Adipocyte (in vitro differentiated cells): ENCODE measurements around the gene ETFA.

Source experiments
- DNase-seq: peaks from one replicate; pipeline ENCODE4 v3.0.0-alpha.2; 2015; ENCODE audit warnings: low read depth
- H3K27me3 ChIP-seq: replicated peaks from 2 replicates; pipeline ENCODE4 v1.7.0; 2013; ENCODE audit warnings: mild to moderate bottlenecking, low read length, moderate library complexity; ENCODE audit not compliant: control insufficient read depth, insufficient read depth
- H3K36me3 ChIP-seq: 2 replicates; pipeline ENCODE4 v1.7.0; 2013; ENCODE audit warnings: low read length, mild to moderate bottlenecking, moderate library complexity; ENCODE audit not compliant: control insufficient read depth, insufficient read depth, severe bottlenecking
- H3K4me1 ChIP-seq: 2 replicates; pipeline ENCODE4 v1.7.0; 2013; ENCODE audit warnings: mild to moderate bottlenecking, low read length, moderate library complexity; ENCODE audit not compliant: control insufficient read depth, insufficient read depth
- H3K4me3 ChIP-seq: 2 replicates; pipeline ENCODE4 v1.7.0; 2013; ENCODE audit warnings: mild to moderate bottlenecking, low read length, moderate library complexity
- H3K9ac ChIP-seq: 2 replicates; pipeline ENCODE4 v1.7.0; 2013; ENCODE audit warnings: mild to moderate bottlenecking, low read length, moderate library complexity
- H3K9me3 ChIP-seq: 2 replicates; pipeline ENCODE4 v1.7.0; 2013; ENCODE audit warnings: mild to moderate bottlenecking, low read length, moderate library complexity; ENCODE audit not compliant: control insufficient read depth

Gene ETFA

DNA sequence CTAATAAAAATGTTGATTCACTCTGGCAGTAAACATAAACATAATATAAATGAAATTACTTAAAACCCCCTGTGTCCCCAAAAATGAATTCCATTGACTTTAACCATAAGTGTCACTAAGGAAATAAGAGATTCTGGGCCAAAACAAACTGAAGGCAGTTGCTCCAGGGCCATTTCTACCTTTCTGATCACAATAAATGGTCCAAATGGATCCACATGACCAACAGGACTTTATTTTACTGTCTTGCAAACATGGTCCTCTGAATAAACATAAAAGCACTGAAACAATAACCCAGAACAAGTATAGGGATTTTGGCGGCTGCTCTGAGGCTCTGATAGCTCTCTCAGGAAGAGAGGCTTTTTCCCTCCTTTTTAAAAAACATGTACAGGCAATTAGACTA is 77.3 kb downstream of the ETFA start:
- Histone ChIP-seq H3K9me3 (no peaks in the 10 kb centered on the region), H3K4me1 (no peaks in the 10 kb centered on the region), H3K27me3 (no peaks in the 10 kb centered on the region), H3K4me3 (no peak overlapping the region), H3K36me3 (peaks cover 26% of the 10 kb centered on the region), H3K9ac (no peak overlapping the region)
- no peak for DNase-seq

DNA sequence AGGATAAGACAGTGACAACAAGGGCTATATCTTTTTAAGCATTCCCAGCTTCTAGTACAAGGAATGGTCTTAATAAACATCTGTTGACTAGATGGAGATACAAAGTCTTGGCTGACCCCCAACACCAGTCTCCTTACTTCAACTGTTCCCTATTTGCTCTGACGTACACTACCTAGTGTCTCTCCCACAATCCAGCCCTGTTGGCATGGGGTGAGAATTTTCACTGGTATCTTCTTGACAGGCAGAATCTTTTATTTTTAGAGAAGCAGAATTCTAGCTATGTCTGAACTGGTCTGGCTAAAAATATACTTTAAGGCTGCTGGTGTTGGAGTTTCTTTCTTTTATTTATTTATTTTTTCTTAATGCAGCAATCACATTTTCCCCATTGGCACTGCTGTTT is 82.0 kb downstream of the ETFA start:
- H3K4me1 ChIP-seq, result no peaks in the 10 kb centered on the region
- DNase-seq, result no peak
- no peak overlapping the region for H3K4me3 ChIP-seq

DNA sequence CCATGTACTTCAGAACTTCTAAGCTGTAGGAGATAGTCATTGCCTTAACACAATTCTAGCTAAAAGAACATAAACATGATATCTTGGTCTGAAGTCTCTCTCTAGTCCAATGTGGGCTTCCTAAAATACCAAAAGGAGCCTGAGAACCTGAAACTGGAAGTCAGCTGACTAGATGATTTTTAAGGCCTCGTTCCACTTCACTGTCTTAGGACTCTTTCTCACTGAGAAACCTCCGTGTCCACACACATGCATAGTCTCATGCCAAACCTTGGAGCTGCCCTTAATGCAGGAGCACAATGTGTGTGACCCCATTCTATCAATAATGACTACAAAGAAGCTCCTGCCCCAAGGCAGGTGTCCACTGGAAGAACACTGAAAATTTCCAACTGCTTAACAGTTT is 87.7 kb downstream of the ETFA start:
- H3K9ac ChIP-seq, result no peak overlapping the region
- no peaks in the 10 kb centered on the region for H3K9me3 ChIP-seq
- H3K27me3 ChIP-seq, result no peaks in the 10 kb centered on the region
- H3K4me1 ChIP-seq, result no peaks in the 10 kb centered on the region
- no peak for DNase-seq
- H3K36me3 ChIP-seq, result peaks cover 61% of the 10 kb centered on the region
- no peak overlapping the region for H3K4me3 ChIP-seq

More for the DNA sequence above, 82.0 kb downstream of the ETFA start:
- H3K9ac ChIP-seq, result no peak overlapping the region
- H3K36me3 ChIP-seq, result peaks cover 54% of the 10 kb centered on the region
- no peaks in the 10 kb centered on the region for H3K9me3 ChIP-seq
- no peaks in the 10 kb centered on the region for H3K27me3 ChIP-seq

DNA sequence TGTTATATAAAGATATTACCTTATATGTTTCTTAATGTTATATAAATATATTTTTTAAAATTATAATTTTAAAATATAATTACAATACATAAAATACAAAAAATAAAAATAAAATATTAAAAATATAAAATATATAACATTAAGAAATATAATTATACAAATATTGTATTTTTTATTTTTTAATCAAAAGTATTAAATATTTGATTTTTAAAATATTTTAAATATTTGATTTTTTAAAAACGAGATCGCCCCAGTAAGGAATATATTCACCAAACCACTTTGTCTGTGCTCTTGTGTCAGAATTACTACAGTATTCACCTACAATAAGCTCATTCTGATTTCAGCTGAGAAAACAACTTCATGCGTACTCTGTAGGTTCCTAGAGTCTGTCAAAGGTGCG is 89.1 kb downstream of the ETFA start:
- no peak overlapping the region for H3K9ac ChIP-seq
- no peaks in the 10 kb centered on the region for H3K9me3 ChIP-seq
- H3K4me1 ChIP-seq, result no peaks in the 10 kb centered on the region
- no peaks in the 10 kb centered on the region for H3K27me3 ChIP-seq
- H3K36me3 ChIP-seq, result peaks cover 58% of the 10 kb centered on the region
- no peak for DNase-seq
- H3K4me3 ChIP-seq, result no peak overlapping the region

DNA sequence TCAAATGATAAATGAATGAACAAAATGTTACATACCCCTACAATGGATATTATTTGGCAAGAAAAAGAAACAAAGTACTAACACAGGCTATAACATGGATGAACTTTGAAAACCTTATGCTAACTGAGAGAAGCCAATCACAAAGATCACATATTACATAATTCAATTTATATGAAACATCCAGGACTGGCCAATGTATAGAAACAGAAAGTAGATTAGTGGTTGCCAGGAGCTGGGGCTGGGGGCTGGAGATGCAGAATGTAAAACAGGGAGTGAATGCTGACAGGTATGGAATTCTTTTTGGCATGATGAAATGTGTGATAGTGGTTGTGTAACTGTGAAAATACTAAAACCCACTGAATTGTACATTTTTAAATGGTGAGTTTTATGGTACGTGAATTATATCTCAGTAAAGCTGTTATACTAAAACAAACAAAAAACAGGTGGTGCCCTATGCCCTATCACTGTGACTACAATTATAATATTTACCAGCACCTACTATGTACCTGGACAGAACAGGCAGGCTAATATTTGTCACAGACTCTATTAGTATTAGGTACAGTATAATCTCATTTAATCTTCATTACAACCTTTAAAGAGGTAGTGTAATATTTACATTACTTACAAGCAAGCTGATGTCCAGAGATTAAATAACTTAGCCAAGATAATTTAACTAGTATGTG is 90.0 kb downstream of the ETFA start:
- no peaks in the 10 kb centered on the region for H3K4me1 ChIP-seq
- no peaks in the 10 kb centered on the region for H3K9me3 ChIP-seq
- no peak for DNase-seq
- peaks cover 64% of the 10 kb centered on the region for H3K36me3 ChIP-seq
- H3K9ac ChIP-seq, result no peak overlapping the region
- no peak overlapping the region for H3K4me3 ChIP-seq
- no peaks in the 10 kb centered on the region for H3K27me3 ChIP-seq

DNA sequence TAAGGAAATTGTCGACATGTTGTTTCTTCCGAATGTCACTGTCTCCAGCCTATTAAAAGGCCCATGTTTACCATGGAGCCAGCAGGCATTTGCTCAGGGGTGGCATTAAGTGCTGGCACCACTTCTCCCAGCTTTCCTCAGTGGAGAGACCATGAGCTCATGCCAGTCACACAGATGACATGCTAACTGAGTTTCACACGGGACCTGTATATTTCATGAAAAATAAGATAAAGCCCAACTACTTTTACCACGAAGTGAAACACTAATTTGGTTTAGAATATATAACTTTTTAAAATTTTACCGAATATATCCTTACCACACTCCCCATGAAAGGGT is 93.4 kb downstream of the ETFA start:
- Histone ChIP-seq H3K4me1 (no peaks in the 10 kb centered on the region), H3K4me3 (no peak overlapping the region), H3K9ac (no peak overlapping the region), H3K36me3 (peaks cover 68% of the 10 kb centered on the region), H3K27me3 (no peaks in the 10 kb centered on the region), H3K9me3 (no peaks in the 10 kb centered on the region)
- DNase-seq, result no peak

DNA sequence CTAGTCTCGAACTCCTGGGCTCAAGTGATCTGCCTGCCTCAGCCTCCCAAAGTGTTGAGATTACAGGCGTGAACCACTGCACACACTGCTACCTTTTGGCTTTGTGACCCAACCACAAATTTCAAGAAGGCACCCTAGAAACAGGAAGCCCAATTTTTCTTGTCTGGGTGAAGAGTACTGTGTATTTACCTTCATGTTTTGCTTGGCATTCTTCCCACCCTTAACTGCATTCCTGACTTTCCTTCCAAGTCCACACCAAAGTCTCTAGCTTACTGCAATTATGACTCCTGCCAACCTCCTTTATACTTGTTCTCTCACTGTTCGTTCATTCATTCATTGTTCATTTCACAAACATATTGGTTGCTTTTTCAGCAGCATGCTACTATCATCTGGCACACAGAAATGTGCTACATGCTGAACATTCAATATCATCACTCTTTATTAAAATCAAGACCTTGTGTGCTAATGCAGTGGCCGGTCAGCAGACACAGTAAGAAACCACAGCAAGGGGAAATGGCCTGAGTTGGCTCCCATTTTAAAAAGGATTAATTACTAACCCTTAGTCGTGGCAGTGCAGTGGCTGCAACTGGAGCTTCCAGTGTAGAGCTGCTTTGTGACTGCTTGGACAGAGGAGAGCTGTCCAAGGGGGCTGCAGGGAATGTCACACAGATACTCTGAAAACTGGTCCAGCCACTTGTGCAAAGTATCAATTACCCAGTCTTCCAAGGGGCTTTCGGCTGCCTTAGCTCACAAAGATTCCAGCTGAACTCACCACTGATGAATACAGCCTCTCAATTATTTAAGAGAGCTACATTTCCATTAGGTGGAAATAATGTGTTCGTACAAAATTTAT is 94.0 kb downstream of the ETFA start:
- Histone ChIP-seq H3K4me3 (no peak overlapping the region), H3K9me3 (no peaks in the 10 kb centered on the region), H3K27me3 (no peaks in the 10 kb centered on the region), H3K4me1 (no peaks in the 10 kb centered on the region), H3K36me3 (peaks cover 68% of the 10 kb centered on the region), H3K9ac (no peak overlapping the region)
- DNase-seq, result peak; percentile 28

DNA sequence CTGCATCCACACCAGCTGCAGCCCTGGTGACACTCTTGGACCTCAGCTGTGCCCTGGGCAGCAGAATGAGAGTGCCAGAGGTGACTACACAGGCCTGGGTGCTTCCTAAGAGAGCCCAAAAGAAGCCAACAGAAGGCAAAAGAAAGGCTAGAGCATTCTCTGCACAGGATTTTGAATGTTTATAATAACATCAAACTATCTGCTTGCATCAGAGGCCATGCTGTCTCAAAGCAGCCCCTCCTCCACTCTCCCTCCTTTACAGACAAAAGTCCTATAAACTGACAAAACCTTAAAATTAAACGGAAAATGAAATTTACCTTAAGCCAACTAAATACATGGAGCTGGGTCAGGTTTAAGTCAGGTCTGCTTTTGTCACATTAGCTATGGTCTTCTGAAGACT is 95.6 kb downstream of the ETFA start:
- H3K9me3 ChIP-seq, result no peaks in the 10 kb centered on the region
- H3K4me1 ChIP-seq, result no peaks in the 10 kb centered on the region
- no peak overlapping the region for H3K4me3 ChIP-seq
- no peak for DNase-seq
- H3K36me3 ChIP-seq, result peaks cover 80% of the 10 kb centered on the region
- no peak overlapping the region for H3K9ac ChIP-seq
- H3K27me3 ChIP-seq, result no peaks in the 10 kb centered on the region

DNA sequence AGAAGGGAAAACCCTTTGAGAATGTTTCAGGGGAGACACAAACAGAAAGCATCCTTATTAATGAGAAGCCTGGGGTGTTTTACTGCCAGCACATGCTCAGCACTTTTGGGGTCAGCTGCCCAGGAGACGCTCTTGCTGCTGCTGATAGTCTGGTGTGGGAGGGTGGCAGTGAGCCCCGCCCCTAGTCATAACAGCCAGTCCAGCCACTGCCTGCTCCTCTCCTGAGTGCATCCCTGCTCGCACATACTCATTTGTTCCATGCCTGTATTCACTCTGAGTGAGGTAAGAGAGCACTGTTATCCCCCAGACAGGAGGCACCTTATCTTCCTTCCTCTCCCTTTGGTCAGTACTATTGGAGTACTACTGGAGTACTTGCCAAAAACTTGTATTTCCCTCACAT is 101.3 kb downstream of the ETFA start:
- H3K4me1 ChIP-seq, result no peaks in the 10 kb centered on the region
- no peak overlapping the region for H3K4me3 ChIP-seq
- no peaks in the 10 kb centered on the region for H3K9me3 ChIP-seq
- no peak overlapping the region for H3K9ac ChIP-seq
- no peaks in the 10 kb centered on the region for H3K27me3 ChIP-seq
- H3K36me3 ChIP-seq, result peaks cover 86% of the 10 kb centered on the region
- no peak for DNase-seq

DNA sequence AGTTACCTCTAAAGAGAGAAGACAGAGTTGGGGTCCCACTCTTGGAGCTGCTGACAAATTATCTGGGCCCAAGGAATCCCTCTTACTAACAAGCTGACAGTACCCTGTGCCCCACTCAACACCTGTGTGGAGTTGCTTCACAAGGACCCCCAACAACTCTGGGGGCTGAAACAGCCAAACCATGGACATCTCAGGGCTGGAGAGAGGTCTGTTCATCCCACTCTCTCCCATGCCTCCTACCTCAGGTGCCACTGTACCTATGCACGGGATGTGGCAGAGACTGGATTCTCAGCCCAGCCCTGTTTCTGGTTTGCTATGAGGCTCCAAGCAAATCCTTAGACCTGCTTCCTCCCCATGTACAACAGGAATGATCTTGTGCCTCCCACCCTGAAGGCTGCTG is 101.7 kb downstream of the ETFA start:
- Histone ChIP-seq H3K9me3 (no peaks in the 10 kb centered on the region), H3K36me3 (peaks cover 83% of the 10 kb centered on the region), H3K27me3 (no peaks in the 10 kb centered on the region), H3K4me3 (no peak overlapping the region), H3K4me1 (no peaks in the 10 kb centered on the region), H3K9ac (no peak overlapping the region)
- no peak for DNase-seq

DNA sequence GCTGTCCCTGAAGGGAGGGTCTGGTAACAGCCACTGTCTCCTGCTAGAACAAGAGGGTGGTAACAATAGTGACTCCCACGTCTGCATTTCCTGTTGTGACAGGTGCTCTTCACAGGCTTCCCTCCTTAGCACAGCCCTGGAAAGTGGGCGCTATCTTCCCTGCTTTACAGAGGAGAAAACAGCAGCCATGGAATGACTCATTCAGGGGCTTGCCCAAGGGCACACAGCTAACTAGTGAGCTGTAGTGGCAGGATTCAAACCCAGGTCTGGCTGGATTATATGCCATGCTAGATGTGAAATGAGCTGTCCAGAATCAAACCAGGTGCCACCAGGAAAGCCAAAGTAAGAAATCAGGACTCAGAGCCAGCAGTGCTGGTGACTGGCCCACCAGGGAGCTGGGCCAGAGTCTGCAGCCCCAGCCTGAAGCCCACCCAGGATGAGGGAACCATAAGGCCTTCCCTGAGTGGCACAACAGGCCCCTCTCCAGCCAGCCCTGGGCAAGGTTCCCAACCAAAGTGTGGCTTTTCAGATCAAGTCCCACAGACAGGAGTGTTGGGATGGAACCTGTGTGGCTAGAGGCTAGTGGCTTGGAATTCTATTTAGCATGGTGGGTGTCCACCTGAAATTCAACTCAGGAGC is 102.4 kb downstream of the ETFA start:
- H3K4me3 ChIP-seq, result no peak overlapping the region
- no peaks in the 10 kb centered on the region for H3K9me3 ChIP-seq
- peaks cover 77% of the 10 kb centered on the region for H3K36me3 ChIP-seq
- no peak overlapping the region for H3K9ac ChIP-seq
- no peak for DNase-seq
- H3K4me1 ChIP-seq, result no peaks in the 10 kb centered on the region
- no peaks in the 10 kb centered on the region for H3K27me3 ChIP-seq
